Activated CD4-positive, alpha-beta memory T cell treated with anti-CD3 and anti-CD28 coated beads, Interleukin-2, amount 10 ng/mL, durations not matched to agents 7 days and 5 days (primary cell): ENCODE results near the gene DSE. TPM values are rescaled to one million over a fixed set of nuclear protein-coding genes. Genes with fewer than 3 reads are reported as not detected.

Experiments
- CTCF ChIA-PET: fragments of 350-600 bp; sonication (Branson Sonifier 250); formaldehyde crosslinking; loops from one replicate; lab custom pipeline; 2021; ENCODE audit warnings: antibody characterized with exemption, inconsistent platforms; lab: Charles Lee
- POLR2A ChIA-PET: fragments of 350-600 bp; sonication (Branson Sonifier 250); formaldehyde crosslinking; loops from one replicate; lab custom pipeline; 2021; ENCODE audit warnings: antibody characterized with exemption; lab: Charles Lee
- DNase-seq: peaks from one replicate; pipeline ENCODE4 v3.0.0-alpha.2; 2020
- H3K27ac Mint-ChIP-seq: one replicate; pipeline ENCODE4 v1.8.0; 2021; ENCODE audit warnings: mild to moderate bottlenecking, mixed read lengths
- H3K27me3 Mint-ChIP-seq: one replicate; pipeline ENCODE4 v1.8.0; 2021; ENCODE audit warnings: mixed read lengths
- H3K36me3 Mint-ChIP-seq: one replicate; pipeline ENCODE4 v1.8.0; 2021; ENCODE audit warnings: low read depth, mixed read lengths
- H3K4me1 Mint-ChIP-seq: one replicate; pipeline ENCODE4 v1.8.0; 2021; ENCODE audit warnings: mixed read lengths
- H3K4me3 Mint-ChIP-seq: one replicate; pipeline ENCODE4 v1.8.0; 2021; ENCODE audit warnings: mild to moderate bottlenecking, mixed read lengths
- H3K9me3 Mint-ChIP-seq: one replicate; pipeline ENCODE4 v1.8.0; 2021; ENCODE audit warnings: mixed read lengths
- total RNA-seq, 2 experiments: library from RNA; stranded (reverse); gene quantifications; one replicate each; pipeline ENCODE4 v1.2.3, GENCODE V29; 2021

The DSE gene
- total RNA-seq, 2 experiments from 2014 or later, result 5.1 to 7.5 TPM

DNA sequence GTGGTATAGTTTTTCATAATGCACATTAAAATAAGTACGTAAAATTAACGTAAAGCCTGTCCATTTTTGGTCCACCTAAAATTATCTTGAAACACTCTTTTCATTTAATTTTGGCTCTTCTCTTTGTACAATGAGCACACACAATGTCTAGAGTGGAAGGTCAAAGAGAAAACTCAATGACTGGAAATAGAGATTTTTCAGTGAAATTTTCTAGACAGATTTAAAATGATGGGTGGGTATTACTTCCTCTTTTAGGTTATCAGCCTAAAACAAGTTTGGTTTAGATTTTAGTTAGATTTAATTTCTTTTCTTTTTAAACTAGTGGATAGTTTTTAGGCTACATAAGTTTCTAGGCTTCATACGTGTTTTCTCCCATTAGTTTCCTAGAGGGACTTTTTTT, 24.9 kb downstream of the DSE start:
- H3K4me1 Mint-ChIP-seq, result peaks cover 26% of the 10 kb centered on the region
- H3K4me3 Mint-ChIP-seq, result no peak overlapping the region
- ChIA-PET CTCF (no interaction called here), POLR2A (no interaction called here)
- no peak for DNase-seq
- H3K36me3 Mint-ChIP-seq, result no peaks in the 10 kb centered on the region
- H3K27me3 Mint-ChIP-seq, result no peaks in the 10 kb centered on the region
- no peak overlapping the region for H3K27ac Mint-ChIP-seq
- H3K9me3 Mint-ChIP-seq, result no peaks in the 10 kb centered on the region

DNA sequence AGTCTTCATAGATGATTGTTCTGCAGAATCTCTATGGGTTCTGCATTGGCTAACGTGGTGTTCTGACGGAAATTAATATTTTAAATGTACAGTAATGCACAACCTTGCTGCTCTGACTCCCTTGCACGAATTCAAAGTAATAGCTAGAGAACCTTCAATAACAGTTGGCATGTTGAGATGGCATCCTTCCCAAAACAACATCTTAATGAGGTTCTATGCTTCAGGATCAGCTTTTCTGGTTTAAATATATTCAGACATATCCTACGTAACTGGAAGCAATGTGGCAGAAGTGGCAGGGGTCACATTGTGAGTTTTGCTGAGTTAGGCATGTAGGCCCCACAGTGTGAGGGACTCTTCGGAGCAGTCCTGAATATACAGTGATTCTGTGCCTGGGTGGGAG, 25.7 kb downstream of the DSE start:
- CTCF ChIA-PET, result interaction anchor here (1.4 kb wide), 1 partner anchor 108 kb away, joined by 3 read pairs; no protein-coding TSS in a partner anchor
- H3K27me3 Mint-ChIP-seq, result no peaks in the 10 kb centered on the region
- no peaks in the 10 kb centered on the region for H3K36me3 Mint-ChIP-seq
- H3K9me3 Mint-ChIP-seq, result no peaks in the 10 kb centered on the region
- no peak for DNase-seq
- no peak overlapping the region for H3K4me3 Mint-ChIP-seq
- peaks cover 21% of the 10 kb centered on the region for H3K4me1 Mint-ChIP-seq
- POLR2A ChIA-PET, result no interaction called here
- H3K27ac Mint-ChIP-seq, result no peak overlapping the region

DNA sequence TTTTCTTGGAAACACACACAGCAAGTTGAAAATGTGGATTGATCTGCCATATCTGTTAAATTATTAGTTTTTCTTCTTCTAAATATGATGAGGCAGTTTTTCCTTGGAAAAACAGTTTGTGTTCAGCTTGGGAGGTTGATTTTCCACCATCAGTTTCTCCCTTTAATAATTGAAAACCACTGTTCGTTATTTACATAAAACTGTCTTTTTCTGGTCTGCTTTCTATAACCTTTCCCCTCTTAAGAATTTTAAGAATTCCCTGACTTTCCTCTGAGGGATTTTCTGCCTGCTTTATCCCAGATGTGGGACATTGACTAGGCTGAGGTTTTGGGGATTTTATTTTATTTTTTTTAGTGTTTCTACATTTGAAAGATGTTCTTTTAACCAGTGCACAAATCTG, 27.2 kb downstream of the DSE start:
- CTCF ChIA-PET, result no interaction called here
- Mint-ChIP-seq H3K4me3 (no peak overlapping the region), H3K27me3 (no peaks in the 10 kb centered on the region), H3K36me3 (no peaks in the 10 kb centered on the region), H3K9me3 (no peaks in the 10 kb centered on the region), H3K27ac (no peak overlapping the region), H3K4me1 (peaks cover 11% of the 10 kb centered on the region)
- POLR2A ChIA-PET, result no interaction called here
- DNase-seq, result no peak

DNA sequence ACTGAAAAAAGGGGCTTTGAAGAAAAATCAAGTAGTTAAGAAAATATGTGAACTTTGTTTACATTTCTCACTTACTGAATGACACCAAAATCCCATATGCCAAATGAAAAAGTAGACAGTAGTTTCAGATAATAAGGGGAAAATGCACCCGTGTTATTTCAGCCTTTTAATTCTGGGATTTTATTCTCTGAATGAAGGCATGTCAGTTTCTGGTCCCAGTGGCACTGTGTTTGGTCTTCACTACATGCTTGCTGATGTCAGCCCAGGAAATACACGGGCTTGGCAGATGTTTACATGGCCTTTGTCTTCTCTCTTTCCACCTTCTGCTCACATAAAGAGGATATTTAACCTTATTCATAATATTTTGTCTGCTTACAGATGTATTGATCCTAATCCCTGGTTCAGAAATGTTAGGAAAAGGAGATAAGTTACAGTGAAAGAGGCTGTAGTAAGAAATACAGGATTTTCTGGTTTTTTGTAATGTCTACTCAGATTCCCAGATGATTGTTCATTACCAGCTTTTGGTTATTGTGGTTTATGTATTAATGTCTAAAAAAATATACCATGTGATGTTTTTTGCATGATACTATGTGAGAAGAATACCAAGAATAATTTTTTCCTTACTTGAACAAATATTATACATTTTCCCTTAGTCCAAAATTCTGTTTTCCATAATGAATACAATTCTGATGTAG, 27.7 kb downstream of the DSE start:
- Mint-ChIP-seq H3K9me3 (no peaks in the 10 kb centered on the region), H3K4me1 (peaks cover 6% of the 10 kb centered on the region), H3K4me3 (no peak overlapping the region), H3K36me3 (no peaks in the 10 kb centered on the region), H3K27me3 (no peaks in the 10 kb centered on the region), H3K27ac (no peak overlapping the region)
- DNase-seq, result no peak
- ChIA-PET CTCF (no interaction called here), POLR2A (no interaction called here)

DNA sequence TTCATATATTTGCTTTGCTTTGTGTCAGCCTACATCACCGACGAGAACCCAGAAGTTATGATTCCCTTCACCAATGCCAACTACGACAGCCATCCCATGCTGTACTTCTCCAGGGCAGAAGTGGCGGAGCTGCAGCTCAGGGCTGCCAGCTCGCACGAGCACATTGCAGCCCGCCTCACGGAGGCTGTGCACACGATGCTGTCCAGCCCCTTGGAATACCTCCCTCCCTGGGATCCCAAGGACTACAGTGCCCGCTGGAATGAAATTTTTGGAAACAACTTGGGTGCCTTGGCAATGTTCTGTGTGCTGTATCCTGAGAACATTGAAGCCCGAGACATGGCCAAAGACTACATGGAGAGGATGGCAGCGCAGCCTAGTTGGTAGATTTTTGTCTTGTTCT, 28.5 kb downstream of the DSE start:
- no peaks in the 10 kb centered on the region for H3K27me3 Mint-ChIP-seq
- no peaks in the 10 kb centered on the region for H3K36me3 Mint-ChIP-seq

DNA sequence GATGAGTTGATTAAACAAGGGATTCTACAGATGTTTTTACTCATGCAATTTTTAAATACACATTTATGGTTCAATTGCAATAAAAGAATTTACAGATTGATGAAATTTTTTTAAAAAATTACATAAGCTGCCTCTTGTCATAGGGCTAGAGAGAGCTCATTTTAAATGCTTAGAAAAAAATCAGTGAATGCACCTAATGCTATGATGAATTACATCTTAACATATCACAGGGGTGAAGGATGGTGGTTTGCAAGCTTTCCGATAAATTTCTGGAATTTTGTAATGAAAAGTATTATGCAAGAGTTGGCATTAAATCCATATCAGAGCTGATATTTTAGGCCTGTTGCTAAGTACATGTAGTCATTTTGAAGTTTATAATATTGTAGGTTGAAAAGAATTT, 29.6 kb downstream of the DSE start:
- no peaks in the 10 kb centered on the region for H3K36me3 Mint-ChIP-seq
- DNase-seq, result no peak

More for the DNA sequence above, 28.5 kb downstream of the DSE start:
- ChIA-PET POLR2A (no interaction called here), CTCF (no interaction called here)
- no peak overlapping the region for H3K27ac Mint-ChIP-seq
- H3K9me3 Mint-ChIP-seq, result no peaks in the 10 kb centered on the region
- no peak for DNase-seq
- H3K4me3 Mint-ChIP-seq, result no peak overlapping the region
- peaks cover 3% of the 10 kb centered on the region for H3K4me1 Mint-ChIP-seq

DNA sequence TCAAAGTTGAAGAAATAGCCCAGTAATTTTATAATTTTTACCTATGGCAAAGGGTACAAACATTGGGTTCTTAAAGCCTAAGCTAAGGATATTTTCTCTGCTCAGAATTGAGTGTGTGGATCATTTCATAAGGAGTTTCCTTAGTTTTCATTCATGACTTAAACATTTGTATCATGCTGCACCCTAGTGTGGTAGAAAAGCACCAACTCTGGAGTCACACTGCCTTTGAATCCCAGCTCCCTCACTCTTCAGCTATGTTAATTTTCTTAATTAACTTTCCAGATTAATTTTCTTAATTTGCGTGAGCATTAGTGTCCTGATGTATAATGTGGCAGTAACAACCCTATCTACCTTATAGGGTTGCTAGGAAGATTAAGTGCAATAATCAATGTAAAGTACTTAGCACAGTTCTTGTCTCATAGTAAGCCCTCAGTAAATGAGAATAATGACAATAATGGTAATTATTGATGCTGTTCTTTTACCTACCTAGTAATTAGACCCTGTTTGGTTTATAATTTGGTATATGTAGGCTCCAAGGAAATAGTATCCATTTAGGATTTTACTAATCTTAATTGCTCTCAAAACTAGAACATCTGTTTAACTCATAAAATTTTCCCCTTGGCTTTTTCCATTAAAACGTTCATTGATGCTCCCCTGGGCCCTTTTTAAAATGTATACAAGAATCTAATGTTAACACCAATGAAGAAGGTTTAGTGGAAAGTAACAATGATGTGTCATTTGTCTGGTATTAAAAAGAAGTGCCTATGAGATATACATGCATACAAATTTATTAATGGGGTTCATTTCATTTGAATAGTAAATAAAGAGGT, 31.6 kb downstream of the DSE start:
- DNase-seq, result no peak
- H3K36me3 Mint-ChIP-seq, result no peaks in the 10 kb centered on the region
- H3K4me1 Mint-ChIP-seq, result peaks cover 5% of the 10 kb centered on the region
- no peaks in the 10 kb centered on the region for H3K27me3 Mint-ChIP-seq
- ChIA-PET CTCF (interaction anchor here (1.2 to 1.7 kb wide), 3 partner anchors 9 to 159 kb away, joined by 3 to 6 read pairs (median 4); no protein-coding TSS in a partner anchor), POLR2A (no interaction called here)
- H3K4me3 Mint-ChIP-seq, result no peak overlapping the region
- H3K9me3 Mint-ChIP-seq, result no peaks in the 10 kb centered on the region
- H3K27ac Mint-ChIP-seq, result no peak overlapping the region

More for the DNA sequence above, 29.6 kb downstream of the DSE start:
- Mint-ChIP-seq H3K4me1 (peaks cover 2% of the 10 kb centered on the region), H3K27me3 (no peaks in the 10 kb centered on the region), H3K4me3 (no peak overlapping the region), H3K27ac (no peak overlapping the region), H3K9me3 (no peaks in the 10 kb centered on the region)
- POLR2A ChIA-PET, result no interaction called here
- CTCF ChIA-PET, result no interaction called here

DNA sequence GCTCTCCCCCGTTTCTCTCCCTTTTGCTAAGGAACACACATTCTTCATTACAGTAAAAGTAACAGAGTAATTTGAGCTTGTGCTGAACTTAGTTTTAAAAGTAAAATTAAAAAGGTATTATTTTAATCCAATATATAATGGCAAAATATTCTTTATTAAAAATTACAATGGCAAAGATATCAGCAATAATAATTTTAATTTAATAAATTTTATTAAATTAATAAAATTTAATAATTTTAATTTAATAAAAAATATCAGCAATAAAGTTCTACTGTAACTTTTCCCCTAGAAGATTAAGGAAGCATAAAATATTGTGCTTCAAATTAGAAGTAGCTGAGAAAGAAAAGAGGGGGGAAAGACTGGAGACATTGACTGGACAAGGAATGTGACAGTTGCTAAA, 32.5 kb downstream of the DSE start:
- CTCF ChIA-PET, result interaction anchor here (1.7 kb wide), 1 partner anchor 10 kb away, joined by 6 read pairs; no protein-coding TSS in a partner anchor
- DNase-seq, result no peak
- no peaks in the 10 kb centered on the region for H3K36me3 Mint-ChIP-seq

DNA sequence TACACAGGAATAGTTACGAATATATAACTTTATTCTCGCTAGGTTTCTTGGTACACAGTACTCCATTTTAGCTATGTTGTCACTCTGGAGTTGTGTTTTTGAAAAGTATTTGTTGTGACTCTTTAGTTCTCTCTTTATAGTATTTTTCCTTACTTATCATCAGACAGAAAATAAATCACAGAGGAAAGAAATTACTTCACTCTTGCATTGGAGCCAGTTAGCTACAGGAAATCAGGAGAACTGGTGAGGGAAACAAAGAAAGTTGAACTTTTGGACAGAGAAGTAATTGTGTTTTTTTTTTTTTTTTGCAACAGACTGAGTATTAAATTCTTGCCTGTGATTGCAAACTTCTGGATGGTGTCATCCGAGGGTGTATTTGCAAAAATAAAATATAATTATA, 33.9 kb downstream of the DSE start:
- Mint-ChIP-seq H3K9me3 (no peaks in the 10 kb centered on the region), H3K27ac (no peak overlapping the region), H3K36me3 (no peaks in the 10 kb centered on the region), H3K4me1 (peaks cover 3% of the 10 kb centered on the region), H3K27me3 (peaks cover 2% of the 10 kb centered on the region), H3K4me3 (no peak overlapping the region)
- no peak for DNase-seq
- CTCF ChIA-PET, result no interaction called here
- POLR2A ChIA-PET, result interaction anchor here (1.4 kb wide), 1 partner anchor 125 kb away, joined by 3 read pairs; no protein-coding TSS in a partner anchor

More for the DNA sequence above, 32.5 kb downstream of the DSE start:
- H3K9me3 Mint-ChIP-seq, result no peaks in the 10 kb centered on the region
- H3K27me3 Mint-ChIP-seq, result peaks cover 2% of the 10 kb centered on the region
- POLR2A ChIA-PET, result no interaction called here
- no peak overlapping the region for H3K27ac Mint-ChIP-seq
- peaks cover 5% of the 10 kb centered on the region for H3K4me1 Mint-ChIP-seq
- H3K4me3 Mint-ChIP-seq, result no peak overlapping the region

DNA sequence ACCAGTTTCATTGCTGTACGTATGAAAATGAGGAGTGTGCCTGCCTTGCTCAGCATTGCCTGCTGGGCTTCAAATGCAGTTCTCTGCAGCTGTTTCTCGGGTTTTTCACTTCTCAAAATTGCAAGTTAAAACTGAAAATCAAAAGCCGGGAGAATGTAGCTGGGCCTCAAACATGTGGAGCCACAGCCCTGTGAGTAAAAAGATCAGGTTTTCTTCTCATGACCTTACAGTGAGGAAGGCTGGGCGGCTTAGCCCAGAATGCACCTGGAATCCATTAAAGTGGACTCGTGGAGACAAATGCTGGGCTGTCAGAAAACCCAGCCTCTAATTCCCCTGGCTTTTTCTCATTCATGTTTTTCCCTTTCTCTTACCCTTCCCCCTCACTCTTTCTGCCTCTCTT, 34.4 kb downstream of the DSE start:
- no peak for DNase-seq
- peaks cover 2% of the 10 kb centered on the region for H3K27me3 Mint-ChIP-seq
- H3K36me3 Mint-ChIP-seq, result no peaks in the 10 kb centered on the region
- H3K4me1 Mint-ChIP-seq, result peaks cover 3% of the 10 kb centered on the region
- no peak overlapping the region for H3K27ac Mint-ChIP-seq
- H3K9me3 Mint-ChIP-seq, result no peaks in the 10 kb centered on the region
- no peak overlapping the region for H3K4me3 Mint-ChIP-seq
- CTCF ChIA-PET, result no interaction called here
- POLR2A ChIA-PET, result interaction anchor here (1.4 kb wide), 1 partner anchor 126 kb away, joined by 3 read pairs; no protein-coding TSS in a partner anchor

DNA sequence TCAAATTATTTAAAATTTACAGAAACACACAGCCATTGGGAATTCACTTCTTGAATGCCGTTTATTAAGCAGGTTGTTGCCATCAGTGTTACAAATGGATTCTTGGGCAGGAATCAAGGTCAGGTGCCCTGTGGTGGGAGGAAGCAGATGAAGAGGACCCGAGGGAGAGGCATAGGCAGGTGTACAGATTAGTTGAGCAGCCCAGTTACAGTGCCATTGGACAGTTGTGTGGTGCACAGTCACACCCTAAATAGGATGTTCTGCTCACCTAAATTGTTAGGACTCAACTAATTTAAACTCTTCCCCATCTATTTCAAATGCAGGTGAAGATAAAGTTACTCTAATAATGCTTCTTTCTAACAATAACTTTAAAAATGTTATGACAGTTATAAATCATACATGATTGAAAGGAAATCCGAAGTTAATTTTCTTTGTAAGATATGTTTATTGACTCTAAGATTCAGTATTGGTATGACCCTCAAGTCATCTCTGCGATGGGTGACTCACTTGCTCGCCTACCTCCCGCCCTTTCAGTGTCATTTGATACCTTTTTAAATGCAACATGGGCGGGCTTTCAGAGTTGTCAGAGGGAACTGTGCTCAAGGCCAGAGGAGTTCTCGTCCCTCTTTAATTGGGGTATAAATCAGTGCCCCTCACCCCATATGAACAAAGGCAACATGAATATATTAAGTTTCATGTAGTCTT, 35.1 kb downstream of the DSE start:
- no peak for DNase-seq
- no peak overlapping the region for H3K27ac Mint-ChIP-seq
- H3K36me3 Mint-ChIP-seq, result no peaks in the 10 kb centered on the region
- H3K9me3 Mint-ChIP-seq, result no peaks in the 10 kb centered on the region
- ChIA-PET CTCF (no interaction called here), POLR2A (interaction anchor here (1.4 kb wide), 1 partner anchor 127 kb away, joined by 3 read pairs; no protein-coding TSS in a partner anchor)
- H3K4me1 Mint-ChIP-seq, result peaks cover 3% of the 10 kb centered on the region
- H3K27me3 Mint-ChIP-seq, result peaks cover 2% of the 10 kb centered on the region
- no peak overlapping the region for H3K4me3 Mint-ChIP-seq

DNA sequence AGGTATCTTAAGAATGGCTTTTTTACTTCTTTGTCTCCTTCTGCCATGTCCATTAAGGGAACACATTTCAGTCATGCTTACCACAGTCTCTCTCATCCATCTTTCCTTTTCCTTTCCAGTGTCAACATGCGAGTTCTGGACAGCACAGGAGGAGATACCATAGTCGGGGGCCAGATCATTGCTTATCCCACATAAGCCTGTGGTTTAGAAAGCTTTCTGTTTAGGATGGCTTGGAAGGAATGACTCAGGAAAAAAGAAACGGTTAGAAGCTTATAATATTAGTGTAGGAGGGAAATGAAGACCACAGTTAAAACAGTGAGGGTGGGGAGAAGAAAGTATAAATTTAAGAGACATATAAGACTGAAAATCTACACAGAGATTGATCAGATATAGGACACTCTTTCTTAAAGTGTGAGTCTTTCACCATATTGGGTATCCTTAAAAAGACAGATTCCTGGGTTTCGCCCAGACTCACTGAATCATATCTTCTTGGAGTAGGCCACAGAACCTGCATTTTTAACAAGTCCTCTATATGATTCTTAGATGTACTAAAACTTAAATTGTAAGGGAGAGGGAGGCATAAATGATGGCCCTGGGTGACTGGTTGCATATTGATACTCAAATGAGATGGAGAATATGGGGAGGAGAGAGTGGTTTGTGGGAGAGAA, 36.1 kb downstream of the DSE start:
- Mint-ChIP-seq H3K27ac (no peak overlapping the region), H3K4me1 (peaks cover 3% of the 10 kb centered on the region), H3K9me3 (no peaks in the 10 kb centered on the region), H3K4me3 (no peak overlapping the region), H3K27me3 (peaks cover 2% of the 10 kb centered on the region), H3K36me3 (no peaks in the 10 kb centered on the region)
- CTCF ChIA-PET, result no interaction called here
- DNase-seq, result no peak
- POLR2A ChIA-PET, result no interaction called here
